HTR-8/SVneo (cell line): Measurements from ENCODE around the gene MOB3B.

Source experiments
- DNase-seq: peaks from one replicate; pipeline ENCODE4 v3.0.0; 2011; ENCODE audit warnings: low spot score, mixed read lengths; ENCODE audit not compliant: insufficient read length
- FAIRE-seq: peaks from 2 replicates; lab custom pipeline; 2011; peaks lifted over from hg19 to GRCh38; lab: Jason Lieb, UNC

The MOB3B gene

DNA sequence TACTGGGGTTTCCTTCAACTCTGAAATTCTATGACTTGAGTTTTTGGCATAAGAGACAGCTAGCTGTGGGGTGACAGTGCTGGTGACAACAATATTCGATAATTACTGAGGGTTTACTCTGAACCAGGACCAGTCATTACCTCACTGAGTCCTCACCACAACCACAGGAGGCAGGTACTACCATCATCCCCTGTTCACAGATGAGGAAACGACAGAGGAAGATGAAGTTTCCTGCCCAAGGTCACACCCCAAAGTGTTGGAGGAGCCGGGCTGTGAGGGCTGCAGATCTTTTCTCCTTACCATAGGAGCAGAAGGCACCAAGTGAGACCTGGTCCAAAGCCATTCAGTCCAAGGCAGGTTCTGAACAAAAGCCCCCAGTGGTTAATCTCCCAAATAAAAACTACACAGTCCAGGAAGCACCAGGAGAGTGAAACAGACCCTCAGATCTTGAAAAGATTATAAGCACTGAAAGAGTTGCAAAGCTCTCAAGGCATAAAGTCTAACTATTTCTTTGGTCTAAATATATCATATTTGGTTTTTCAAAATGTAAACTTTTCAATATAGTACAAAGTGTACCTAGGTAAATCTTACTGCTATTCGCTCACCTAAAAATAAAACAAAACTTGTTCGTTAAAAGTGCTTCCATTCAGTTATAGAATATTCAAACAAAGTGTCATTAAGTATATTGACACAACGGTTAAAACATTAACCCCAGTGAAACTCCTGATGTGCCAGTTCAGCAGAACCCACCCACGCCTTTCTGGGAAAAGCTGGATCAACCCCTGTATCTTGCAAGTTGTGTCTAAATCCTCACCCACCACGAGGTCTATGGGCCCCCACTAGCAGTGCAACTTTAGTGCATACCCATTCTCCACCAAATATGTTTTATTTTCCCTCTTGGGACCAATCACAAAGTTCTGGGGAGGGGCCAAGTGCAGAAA is 150.0 kb downstream of the MOB3B start:
- FAIRE-seq (no peak), DNase-seq (no peak)

DNA sequence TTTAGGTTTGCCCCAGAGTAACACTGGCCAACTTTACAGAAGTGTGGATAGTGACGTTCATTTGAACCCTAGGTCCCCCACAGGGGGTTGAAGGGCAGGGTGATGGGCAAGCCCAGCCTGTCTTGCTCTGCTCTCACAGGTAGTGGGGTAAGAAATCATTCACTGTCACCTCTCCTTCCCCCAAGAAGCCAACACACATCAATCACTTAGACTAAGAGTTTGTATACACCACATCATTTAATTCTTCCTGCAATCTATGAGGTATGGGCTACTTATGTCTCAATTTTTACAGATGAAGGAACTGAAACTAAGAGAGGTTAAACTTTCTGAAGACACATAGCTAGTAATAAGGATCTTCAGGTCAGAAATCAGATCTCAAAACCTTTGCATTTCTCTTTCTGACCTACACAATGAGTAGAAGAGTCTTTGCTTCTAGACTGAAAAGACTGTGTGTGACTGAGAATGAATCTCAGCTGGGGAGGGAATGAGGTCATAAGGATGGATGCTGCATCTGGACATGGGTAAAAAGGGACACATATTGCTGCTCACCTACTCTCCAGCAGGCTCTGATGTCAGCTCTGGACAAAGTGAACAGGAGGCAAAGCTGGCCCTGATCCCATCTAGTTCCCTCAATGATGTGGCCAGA is 151.7 kb downstream of the MOB3B start:
- no peak for DNase-seq
- FAIRE-seq, result no peak

DNA sequence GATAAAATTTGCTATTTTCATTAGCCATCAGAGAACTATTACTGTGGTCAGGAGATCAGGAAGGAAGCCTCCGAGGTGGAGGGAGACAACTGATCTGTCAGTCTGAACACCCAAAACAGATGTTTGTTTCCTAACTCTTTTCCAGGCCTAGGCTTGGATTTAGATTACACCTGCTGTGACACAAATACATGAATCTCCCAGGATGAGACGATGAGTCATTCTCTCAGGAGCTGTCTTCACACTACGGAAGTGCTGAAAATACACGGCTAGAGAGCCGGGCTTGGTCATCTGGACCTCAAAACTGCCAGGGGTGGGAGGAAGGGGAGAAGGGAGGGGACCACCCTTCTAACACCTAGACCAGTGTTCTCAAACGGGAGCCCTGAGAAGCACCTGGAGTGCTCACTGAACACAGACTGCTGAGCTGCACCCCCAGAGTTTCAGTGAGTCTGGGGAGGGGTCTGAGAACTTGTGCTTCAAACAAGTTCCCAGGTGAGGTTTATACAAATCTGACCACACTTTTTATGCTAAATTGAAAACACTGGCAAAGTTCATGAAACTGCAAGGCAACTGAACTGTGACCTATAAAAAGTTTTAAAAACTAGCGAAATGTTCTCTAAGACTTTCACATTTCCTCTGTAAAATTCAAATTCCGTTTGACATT is 152.3 kb downstream of the MOB3B start:
- DNase-seq (peak; percentile 5), FAIRE-seq (peak; percentile 20)

DNA sequence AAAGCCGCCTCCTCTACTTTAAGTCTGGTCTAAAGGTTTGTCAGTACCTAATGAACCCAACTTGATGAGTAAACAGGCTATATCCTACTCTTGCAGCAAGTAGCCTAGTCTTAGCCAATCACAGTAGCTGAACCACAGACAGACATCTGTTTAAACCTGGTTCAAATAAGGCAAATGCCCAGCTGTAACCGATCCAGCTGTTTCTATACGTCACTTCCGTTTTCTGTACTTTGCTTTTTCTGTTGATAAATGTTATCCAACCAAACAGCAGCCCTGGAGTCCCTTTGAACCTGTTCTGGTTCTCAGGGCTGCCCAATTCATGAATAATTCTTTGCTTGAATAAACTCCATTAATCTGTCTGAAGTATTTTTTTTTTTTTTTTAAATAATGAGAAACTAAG is 155.8 kb downstream of the MOB3B start:
- FAIRE-seq, result no peak
- no peak for DNase-seq

DNA sequence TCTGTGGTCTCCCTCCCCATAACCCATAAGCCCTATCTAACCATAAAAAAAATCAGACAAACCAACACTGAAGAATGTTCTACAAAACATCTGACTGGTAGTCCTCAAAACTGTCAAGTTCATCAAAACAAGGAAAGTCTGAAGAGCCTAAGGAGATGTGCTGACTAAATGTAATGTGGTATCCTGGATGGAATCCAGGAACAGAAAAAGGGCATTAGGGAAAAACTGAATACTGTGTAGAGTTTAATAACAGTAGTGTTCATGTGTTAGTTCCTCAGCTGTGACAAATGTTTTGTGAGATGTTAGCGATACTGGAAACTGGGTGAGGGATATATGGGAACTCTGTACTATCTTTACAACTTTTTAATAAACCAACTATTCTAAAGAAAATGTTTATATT is 157.0 kb downstream of the MOB3B start:
- DNase-seq (no peak), FAIRE-seq (no peak)

DNA sequence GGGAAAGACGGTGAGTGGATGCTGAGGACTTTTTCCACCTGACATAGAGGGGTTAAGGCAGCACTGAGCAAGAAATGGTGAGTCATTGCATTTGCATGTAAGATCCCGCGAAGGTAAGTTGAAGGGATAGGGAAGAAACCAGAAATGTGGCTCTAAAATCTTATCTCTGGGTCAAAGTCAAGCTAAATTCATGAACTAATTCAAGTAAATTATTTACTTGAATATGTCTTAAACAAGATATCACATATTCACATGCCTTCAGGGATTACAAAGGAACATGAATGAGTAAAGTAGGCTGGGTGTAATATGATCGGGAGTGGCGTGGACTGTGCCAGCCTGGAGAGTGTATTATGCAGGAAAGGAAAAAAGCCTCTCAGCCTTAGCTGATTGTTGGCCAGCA is 158.2 kb downstream of the MOB3B start:
- FAIRE-seq, result no peak
- DNase-seq, result no peak

DNA sequence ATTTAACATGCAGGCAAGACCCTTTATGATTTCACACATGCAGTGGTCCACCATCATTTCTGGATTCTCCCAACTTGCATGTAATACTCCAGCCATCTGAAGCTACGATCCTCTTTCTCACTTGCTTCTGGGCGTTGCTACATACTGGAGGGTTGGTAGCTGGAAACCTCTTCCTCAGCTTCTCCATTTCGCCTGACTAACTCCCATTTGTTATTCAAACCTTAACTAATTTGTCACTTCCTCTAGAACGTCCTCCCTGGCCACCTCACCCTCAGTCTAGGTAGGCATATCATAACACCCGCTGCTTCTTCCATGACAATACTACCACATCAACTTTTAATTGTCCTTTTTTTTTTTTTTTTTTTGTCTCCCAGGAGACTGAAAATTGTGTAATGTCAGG is 160.0 kb downstream of the MOB3B start:
- FAIRE-seq (no peak), DNase-seq (no peak)

DNA sequence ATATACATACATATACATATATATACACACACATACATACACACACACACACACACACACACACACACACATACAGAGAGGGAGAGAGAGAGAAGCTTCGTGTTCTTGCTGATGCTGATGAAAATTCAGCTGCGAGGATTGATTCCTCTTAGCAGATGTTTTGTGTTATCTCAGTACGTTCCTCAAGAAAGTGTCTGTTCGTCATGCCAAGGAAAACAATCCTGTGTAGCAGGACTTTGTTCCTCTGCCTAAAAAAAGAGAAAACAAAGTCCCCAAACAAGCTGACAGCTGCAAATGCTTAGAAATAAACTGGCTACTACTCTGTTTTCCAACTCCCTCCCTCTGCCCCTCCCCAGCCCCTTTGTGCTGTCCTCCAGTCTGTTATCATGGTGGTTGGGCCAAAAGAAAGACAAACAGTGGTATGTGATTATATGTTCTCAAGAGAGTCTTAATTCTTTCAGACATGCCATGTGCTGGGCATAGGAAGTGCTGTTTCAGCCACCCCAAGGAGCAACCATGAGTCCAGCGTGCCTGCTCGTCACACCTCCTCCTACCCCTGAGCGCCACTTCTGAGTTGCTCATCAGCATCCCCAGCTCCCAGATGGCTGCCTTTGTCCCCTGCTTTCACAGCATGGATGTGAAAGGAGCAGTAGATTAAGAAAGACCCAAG is 161.2 kb downstream of the MOB3B start:
- DNase-seq, result no peak
- no peak for FAIRE-seq

DNA sequence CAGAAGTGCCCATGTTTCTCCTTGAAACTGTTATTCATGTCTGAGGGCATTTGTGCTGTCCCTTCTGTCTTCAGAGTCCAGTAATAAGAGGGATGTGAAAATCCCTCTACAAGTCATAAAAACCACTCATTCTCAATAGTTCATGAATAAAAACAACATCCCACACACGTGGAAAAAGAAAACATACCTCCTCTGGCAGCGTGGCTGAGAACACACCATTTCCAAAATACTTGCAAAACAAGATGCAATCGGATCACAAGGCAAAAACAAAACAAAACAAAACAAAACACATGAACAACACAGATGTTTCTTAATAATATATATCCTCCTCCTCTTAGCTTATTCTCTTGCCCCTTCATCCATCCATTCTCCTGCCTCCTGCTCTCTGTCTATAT is 161.7 kb downstream of the MOB3B start:
- FAIRE-seq, result no peak

DNA sequence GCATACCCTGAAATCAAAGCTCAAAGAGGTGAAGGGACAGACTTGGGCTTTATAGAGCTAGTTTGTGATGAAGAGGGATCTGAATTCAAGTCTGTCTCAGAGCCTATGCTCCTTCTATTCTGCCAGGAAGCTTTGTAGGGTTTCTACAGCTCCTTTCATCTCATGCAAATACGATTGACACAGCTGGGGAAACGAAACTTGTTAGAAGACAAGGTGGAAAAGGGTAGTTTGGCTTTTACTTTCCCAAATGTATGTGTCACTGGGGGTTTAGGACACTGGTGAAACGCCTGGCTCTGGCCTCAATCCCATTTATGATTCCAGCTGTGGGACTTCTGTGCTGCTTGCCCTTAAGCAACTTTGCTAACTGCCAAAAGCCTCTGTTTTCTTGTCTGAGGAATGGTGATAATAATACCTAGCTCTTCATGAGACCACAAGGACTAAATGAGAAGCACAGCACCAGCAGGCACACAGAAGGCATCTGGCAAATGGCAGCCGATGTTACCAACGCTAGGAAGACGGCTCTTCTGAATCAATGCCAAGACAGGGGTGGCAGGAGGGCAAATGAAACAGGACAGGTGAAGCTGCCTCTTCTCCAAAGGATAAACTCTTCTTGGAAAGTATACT is 162.3 kb downstream of the MOB3B start:
- no peak for FAIRE-seq

More for the DNA sequence above, 161.7 kb downstream of the MOB3B start:
- DNase-seq, result no peak

DNA sequence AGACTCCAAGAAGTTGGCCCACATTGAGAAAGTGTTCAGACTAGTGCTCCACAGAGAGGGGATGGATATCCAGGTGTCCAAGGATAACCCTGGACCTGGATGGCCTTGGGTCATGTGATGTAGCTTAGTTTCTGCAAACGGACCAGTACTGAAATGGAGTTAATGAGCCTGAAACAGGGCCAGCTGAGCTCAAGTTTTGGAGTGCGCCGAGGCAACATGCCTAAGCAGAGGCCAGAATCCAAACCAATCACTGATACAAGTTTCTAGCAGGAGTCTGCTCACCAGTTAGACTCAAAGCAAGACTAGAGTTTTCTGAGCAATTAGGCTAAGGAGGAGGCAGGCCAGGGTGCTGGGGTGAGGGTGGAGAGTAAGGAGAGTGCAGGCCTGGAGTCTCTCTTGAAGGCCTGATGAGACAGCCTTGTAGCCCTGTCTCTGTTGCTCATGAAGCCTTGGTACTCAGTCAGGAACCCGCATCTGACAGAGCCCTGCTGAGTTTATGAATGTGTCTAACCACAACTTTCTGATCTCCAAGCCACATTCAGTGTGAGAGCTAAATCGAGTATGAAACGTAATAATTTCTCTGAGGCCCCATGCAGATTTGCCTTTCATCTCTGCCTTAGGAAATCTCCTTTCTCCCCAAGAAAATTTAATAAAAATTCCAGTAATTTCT is 163.8 kb downstream of the MOB3B start:
- no peak for DNase-seq
- FAIRE-seq, result no peak

More for the DNA sequence above, 162.3 kb downstream of the MOB3B start:
- DNase-seq, result no peak

DNA sequence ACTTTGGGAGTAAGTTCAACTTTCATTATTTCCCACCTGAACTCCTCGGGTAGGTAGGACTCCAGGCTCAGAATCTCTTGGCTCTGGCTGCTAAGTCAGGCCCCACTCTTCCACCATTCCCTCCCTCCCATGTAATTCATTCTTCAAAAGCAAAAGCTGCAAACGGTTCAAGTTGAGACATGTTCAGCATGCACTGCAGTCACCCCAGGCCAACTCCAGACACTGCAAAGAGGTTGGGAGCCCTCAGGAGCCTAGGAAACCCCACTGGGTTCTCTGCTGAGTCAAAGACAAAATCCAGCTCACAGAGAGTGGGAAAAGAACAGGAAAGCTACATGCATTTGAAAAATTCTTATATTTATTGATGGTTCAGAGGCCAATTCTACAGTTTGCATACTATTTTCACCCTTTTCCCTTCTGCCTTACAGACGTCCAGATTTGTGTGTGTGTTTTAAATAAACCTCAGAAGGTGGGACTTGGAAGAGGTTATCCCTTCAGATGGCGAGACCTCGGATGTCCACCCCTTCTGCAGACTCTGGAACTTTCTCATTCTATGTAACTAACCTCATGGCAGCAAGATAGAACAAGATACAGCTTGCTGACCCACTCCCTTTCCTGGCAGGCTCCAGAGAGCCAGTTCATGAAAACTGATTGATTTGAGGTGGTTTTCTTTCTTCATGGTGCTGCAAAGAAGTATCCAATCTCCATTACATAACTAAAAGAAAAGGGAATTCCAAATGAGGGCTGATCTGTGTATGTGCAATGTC is 167.0 kb downstream of the MOB3B start:
- no peak for FAIRE-seq
- no peak for DNase-seq

DNA sequence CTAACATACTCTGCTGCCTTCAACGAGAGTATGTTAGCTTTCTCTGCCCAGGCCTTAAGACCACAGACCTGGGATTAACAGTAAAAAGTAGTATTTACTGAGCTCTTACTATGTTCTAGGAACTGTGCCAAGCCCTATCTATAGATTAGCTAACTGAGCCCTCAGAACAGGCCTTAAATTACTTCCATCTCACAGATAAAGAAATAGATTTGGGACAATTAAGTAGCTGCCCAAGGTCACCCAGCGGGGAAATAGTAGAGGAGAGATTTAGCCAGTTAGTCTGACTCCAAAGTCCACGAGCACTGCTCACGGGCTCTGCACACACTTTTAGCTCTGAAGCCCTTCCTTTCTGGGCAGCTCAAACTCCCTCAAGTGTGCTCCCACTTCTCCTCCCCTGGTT is 168.1 kb downstream of the MOB3B start:
- FAIRE-seq (no peak), DNase-seq (no peak)

DNA sequence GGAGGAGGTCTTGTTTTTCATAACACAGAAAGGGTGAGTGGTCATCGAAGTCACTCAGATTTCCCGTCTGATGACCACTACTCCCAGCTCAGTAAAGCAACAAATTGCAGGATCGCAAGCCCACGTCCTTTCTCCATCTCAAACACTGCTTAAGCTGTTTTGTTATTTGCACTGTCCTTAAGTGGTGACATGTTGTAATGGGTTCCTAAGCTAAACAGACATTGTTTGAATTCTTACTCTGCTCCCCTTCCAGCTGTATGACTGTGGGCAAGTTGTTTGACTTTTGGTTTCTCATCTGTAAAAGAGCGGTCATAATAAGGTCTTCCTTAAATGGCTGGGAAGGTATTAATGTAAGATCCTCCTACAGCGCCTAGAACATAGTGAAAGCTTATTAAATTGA is 169.9 kb downstream of the MOB3B start:
- FAIRE-seq (no peak), DNase-seq (no peak)

DNA sequence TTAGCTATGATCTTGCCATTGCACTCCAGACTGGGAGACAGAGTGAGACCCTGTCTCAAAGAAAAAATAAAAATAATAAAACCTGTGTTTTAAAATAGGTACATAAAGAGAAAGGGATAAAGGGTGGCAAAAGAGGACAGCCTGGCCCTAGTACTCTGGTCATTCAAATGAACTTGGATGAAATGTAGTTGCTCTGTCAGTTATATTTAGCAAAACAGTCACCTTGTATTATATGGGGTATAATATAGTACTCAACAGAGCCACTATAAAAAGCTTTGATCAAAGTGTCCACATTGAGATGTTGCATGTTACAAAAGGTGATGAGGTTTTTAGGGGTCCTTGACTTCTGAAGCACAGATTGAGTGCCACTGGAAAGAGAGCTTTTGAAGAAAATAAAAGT is 171.6 kb downstream of the MOB3B start:
- DNase-seq (no peak), FAIRE-seq (no peak)

DNA sequence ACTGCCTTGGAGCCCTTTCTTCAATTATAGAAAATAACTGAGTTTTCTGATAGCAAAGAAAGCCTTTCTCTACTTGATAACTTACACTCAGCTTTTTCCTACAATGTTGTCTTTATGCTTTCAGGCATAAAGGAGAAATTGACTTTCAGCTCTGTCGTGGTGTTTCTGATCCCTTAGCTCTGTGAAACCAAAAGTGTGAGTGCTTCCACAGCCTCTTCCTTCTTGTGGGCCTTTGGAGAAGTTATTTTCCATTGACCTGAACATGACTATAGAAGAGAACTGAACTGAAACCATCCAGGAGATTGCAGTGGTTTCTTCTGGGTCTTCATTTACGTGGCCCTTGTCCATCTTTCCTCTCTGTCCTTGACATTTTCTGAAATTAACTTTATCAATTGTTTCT is 173.2 kb downstream of the MOB3B start:
- FAIRE-seq, result no peak

DNA sequence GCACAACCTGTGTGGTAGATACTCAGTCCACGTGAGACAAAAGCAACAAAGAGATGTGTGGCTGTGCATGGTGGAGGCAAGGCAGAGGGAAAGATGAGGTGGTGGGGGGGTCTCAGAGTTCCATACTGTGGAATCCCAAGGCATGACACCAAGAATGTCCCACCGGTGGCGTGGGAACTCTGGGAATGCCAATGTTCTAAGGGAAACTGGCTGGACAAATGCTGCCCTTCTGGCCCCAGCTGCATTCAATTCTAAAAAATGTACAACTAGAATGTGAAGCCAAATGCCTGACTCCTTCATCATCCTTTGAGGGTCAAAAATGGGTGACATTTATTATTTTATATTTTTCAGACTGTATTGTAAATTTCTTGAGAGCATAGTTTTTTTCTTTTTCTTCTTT is 174.4 kb downstream of the MOB3B start:
- no peak for DNase-seq
- FAIRE-seq, result no peak

More for the DNA sequence above, 173.2 kb downstream of the MOB3B start:
- DNase-seq, result no peak

DNA sequence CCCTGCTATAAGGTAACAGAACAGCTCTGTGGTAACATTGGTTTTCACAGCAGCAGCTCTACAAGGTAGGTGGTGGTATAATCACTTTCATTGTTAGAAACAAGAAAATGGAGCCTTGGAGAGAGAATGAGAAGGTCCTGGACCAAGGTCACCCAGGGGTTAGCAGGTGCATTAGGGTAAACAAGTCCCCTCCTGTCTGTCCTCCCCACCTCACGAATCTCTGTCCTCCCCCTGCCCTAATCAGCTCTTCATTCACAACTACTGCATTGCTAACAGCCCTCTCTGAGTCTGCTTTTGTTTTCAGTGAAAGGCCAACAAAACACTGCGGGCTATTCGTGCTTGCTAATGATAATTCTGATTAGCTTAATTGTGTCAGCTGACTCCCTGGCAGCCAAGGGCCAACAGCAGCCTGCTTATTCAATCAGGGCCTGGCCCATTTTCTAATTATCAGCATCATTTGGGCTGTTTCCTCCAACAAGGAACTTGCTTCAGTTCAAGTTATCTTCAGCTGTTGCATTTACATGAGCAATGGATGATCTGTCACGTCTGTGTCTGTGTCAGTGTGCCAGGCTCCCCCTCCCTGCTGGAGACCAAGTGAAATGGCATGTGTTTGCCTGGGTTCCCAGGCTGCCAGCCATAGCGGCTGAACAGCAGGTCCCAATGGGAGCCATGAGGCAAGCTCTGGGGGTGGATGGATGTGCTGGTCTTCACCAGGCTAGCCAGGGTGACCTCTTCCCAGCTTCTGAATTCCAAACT is 176.0 kb downstream of the MOB3B start:
- no peak for FAIRE-seq
- no peak for DNase-seq
